ENCODE measurements around the gene KCNK15. TPM values are rescaled to one million over a fixed set of nuclear protein-coding genes. Genes with fewer than 3 reads are reported as not detected.

The KCNK15 gene
- total and polyA plus RNA-seq, 12 donors: 0.13 to 0.82 (median 0.38) TPM

GRCh38 chr20:44790638-44791393, 45.2 kb downstream of the KCNK15 start:
- 68 to 73% methylated on average over 11 of the region's 11 CpGs for WGBS, 2 donors
- H3K4me1 ChIP-seq: no peaks in the 10 kb centered on the region
- H3K27ac ChIP-seq: no peak overlapping the region
- intact Hi-C loops (cut with DNase I): no loop called here
- no peak overlapping the region for H3K4me3 ChIP-seq
- DNase-seq (no peak), ATAC-seq (no peak)
- peaks cover 0 to 11% (median 2%) of the 10 kb centered on the region in 7 donors for H3K27me3 ChIP-seq
- H3K9me3 ChIP-seq: no peaks in the 10 kb centered on the region
- no peak for TF ChIP-seq CTCF (IDR thresholded peaks at IDR 0.05)
- H3K36me3 ChIP-seq: no peaks in the 10 kb centered on the region

- no peak for DNase-seq
- Histone ChIP-seq H3K4me3 (no peak overlapping the region), H3K9me3 (no peaks in the 10 kb centered on the region), H3K27ac (no peak overlapping the region), H3K27me3 (peaks cover 0 to 16% (median 2%) of the 10 kb centered on the region in 7 donors), H3K4me1 (no peaks in the 10 kb centered on the region), H3K36me3 (no peaks in the 10 kb centered on the region)
- TF ChIP-seq CTCF (IDR thresholded peaks at IDR 0.05): no peak
- no peak for ATAC-seq
- WGBS, 2 donors: 74 to 80% methylated on average over 7 of the region's 7 CpGs
- intact Hi-C loops (cut with DNase I): no loop called here
These were observed 47.1 kb downstream of the KCNK15 start for GRCh38 chr20:44792796-44793195.

GRCh38 chr20:44795836-44796235, 50.2 kb downstream of the KCNK15 start:
- intact Hi-C loops (cut with DNase I): no loop called here
- Histone ChIP-seq H3K9me3 (no peaks in the 10 kb centered on the region), H3K27ac (no peak overlapping the region), H3K36me3 (no peaks in the 10 kb centered on the region), H3K27me3 (peaks cover 0 to 9% (median 2%) of the 10 kb centered on the region in 7 donors), H3K4me3 (no peak overlapping the region), H3K4me1 (no peaks in the 10 kb centered on the region)
- WGBS, 2 donors: 43 to 52% methylated on average over 4 of the region's 4 CpGs
- TF ChIP-seq CTCF (IDR thresholded peaks at IDR 0.05): no peak
- ATAC-seq (no peak), DNase-seq (no peak)

GRCh38 chr20:44796311-44796710, 50.6 kb downstream of the KCNK15 start:
- no peak for ATAC-seq
- Histone ChIP-seq H3K36me3 (no peaks in the 10 kb centered on the region), H3K27ac (no peak overlapping the region), H3K4me3 (no peak overlapping the region), H3K9me3 (no peaks in the 10 kb centered on the region), H3K27me3 (peaks cover 0 to 9% (median 2%) of the 10 kb centered on the region in 7 donors), H3K4me1 (no peaks in the 10 kb centered on the region)
- DNase-seq: no peak
- intact Hi-C loops (cut with DNase I): no loop called here
- no peak for TF ChIP-seq CTCF (IDR thresholded peaks at IDR 0.05)
